Activated CD8-positive, alpha-beta T cell treated with anti-CD3 and anti-CD28 coated beads for 36 hours (primary cell): ENCODE data around the gene MKS1. TPM values are rescaled to one million over a fixed set of nuclear protein-coding genes. Genes with fewer than 3 reads are reported as not detected.

Experiments used
- ATAC-seq: fragments of 200-7000 bp; cut with Tn5 transposase; one replicate; pipeline ENCODE4 v1.10.0; 2021; ENCODE audit warnings: mild to moderate bottlenecking, moderate library complexity
- CTCF ChIA-PET: fragments of 350-600 bp; sonication (Branson Sonifier 250); formaldehyde crosslinking; loops from one replicate; lab custom pipeline; 2021; ENCODE audit warnings: antibody characterized with exemption; lab: Charles Lee
- POLR2A ChIA-PET: fragments of 350-600 bp; sonication (Branson Sonifier 250); formaldehyde crosslinking; loops from one replicate; lab custom pipeline; 2021; ENCODE audit warnings: antibody characterized with exemption; lab: Charles Lee
- DNase-seq: peaks from one replicate; pipeline ENCODE4 v3.0.0-alpha.2; 2020
- H3K27ac Mint-ChIP-seq: one replicate; pipeline ENCODE4 v1.8.0; 2021; ENCODE audit warnings: mild to moderate bottlenecking, mixed read lengths
- H3K27me3 Mint-ChIP-seq: one replicate; pipeline ENCODE4 v1.8.0; 2021; ENCODE audit warnings: mixed read lengths
- H3K36me3 Mint-ChIP-seq: one replicate; pipeline ENCODE4 v1.8.0; 2021; ENCODE audit warnings: low read depth, mixed read lengths
- H3K4me1 Mint-ChIP-seq: one replicate; pipeline ENCODE4 v1.8.0; 2021; ENCODE audit warnings: low read depth, mixed read lengths
- H3K4me3 Mint-ChIP-seq: one replicate; pipeline ENCODE4 v1.8.0; 2021; ENCODE audit warnings: mild to moderate bottlenecking, moderate library complexity, mixed read lengths
- H3K9me3 Mint-ChIP-seq: one replicate; pipeline ENCODE4 v1.8.0; 2021; ENCODE audit warnings: mixed read lengths
- intact Hi-C: fragments of 100-400 bp; cut with micrococcal nuclease; formaldehyde crosslinking; loops from one replicate; pipeline ENCODE4 v1.10.0; 2022
- total RNA-seq, 2 experiments: library from RNA; stranded (reverse); gene quantifications; one replicate each; pipeline ENCODE4 v1.2.3, GENCODE V29; 2021
- TF ChIP-seq, protein P1 (sequence below): fragments of 200-600 bp; IDR thresholded peaks from one replicate; pipeline ENCODE4 v1.8.0; 2022; ENCODE audit warnings: antibody characterized with exemption, mild to moderate bottlenecking

Gene MKS1
- total RNA-seq, 2 experiments from 2014 or later, result 20.7 to 24.8 TPM

DNA sequence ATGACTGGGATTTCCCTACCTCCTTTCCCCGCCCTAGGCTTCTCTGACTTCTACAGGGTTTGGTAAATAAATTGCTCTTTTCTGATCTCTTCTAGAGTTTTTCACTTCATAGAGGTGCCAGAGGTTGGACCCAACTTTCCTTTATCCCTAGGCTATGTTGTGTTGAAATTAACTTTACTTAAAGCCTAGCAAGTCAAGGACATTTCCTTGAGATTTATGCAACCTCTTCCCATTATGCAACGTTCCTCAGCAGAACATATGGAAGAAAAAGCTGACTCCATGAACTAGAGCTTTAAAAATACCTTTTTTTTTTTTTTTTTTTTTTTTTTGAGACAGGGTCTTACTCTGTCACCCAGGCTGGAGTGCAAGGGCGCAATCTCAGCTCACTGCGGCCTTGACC, 46.2 kb upstream of the MKS1 start:
- Mint-ChIP-seq H3K4me1 (no peaks in the 10 kb centered on the region), H3K36me3 (no peaks in the 10 kb centered on the region), H3K27ac (no peak overlapping the region), H3K4me3 (no peak overlapping the region), H3K27me3 (peaks cover 36% of the 10 kb centered on the region), H3K9me3 (no peaks in the 10 kb centered on the region)
- ChIA-PET POLR2A (no interaction called here), CTCF (interaction anchor here (0.5 to 0.9 kb wide), 2 partner anchors 16 to 39 kb away, joined by 3 read pairs; no protein-coding TSS in a partner anchor)
- TF ChIP-seq, protein P1, sequence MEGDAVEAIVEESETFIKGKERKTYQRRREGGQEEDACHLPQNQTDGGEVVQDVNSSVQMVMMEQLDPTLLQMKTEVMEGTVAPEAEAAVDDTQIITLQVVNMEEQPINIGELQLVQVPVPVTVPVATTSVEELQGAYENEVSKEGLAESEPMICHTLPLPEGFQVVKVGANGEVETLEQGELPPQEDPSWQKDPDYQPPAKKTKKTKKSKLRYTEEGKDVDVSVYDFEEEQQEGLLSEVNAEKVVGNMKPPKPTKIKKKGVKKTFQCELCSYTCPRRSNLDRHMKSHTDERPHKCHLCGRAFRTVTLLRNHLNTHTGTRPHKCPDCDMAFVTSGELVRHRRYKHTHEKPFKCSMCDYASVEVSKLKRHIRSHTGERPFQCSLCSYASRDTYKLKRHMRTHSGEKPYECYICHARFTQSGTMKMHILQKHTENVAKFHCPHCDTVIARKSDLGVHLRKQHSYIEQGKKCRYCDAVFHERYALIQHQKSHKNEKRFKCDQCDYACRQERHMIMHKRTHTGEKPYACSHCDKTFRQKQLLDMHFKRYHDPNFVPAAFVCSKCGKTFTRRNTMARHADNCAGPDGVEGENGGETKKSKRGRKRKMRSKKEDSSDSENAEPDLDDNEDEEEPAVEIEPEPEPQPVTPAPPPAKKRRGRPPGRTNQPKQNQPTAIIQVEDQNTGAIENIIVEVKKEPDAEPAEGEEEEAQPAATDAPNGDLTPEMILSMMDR, result no peak
- intact Hi-C loops, result no loop called here
- no peak for DNase-seq
- ATAC-seq, result no peak

GRCh38 chr17:58264407-58265103, 45.5 kb upstream of the MKS1 start:
- Mint-ChIP-seq H3K27ac (no peak overlapping the region), H3K4me1 (no peaks in the 10 kb centered on the region), H3K36me3 (no peaks in the 10 kb centered on the region), H3K4me3 (no peak overlapping the region), H3K27me3 (peaks cover 38% of the 10 kb centered on the region), H3K9me3 (no peaks in the 10 kb centered on the region)
- ChIA-PET POLR2A (no interaction called here), CTCF (no interaction called here)
- TF ChIP-seq, protein P1, result no peak
- ATAC-seq (no peak), DNase-seq (no peak)
- intact Hi-C loops, result no loop called here

- no peaks in the 10 kb centered on the region for H3K4me1 Mint-ChIP-seq
- DNase-seq (no peak), ATAC-seq (no peak)
- H3K27me3 Mint-ChIP-seq, result peaks cover 39% of the 10 kb centered on the region
- H3K4me3 Mint-ChIP-seq, result no peak overlapping the region
- no peaks in the 10 kb centered on the region for H3K36me3 Mint-ChIP-seq
- POLR2A ChIA-PET, result interaction anchor here (0.6 kb wide), 1 partner anchor 35 kb away, joined by 3 read pairs; no protein-coding TSS in a partner anchor
- intact Hi-C loops, result no loop called here
- TF ChIP-seq, protein P1, result no peak
- CTCF ChIA-PET, result interaction anchor here (2.5 kb wide), 1 partner anchor 13 kb away, joined by 8 read pairs; no protein-coding TSS in a partner anchor
- no peak overlapping the region for H3K27ac Mint-ChIP-seq
- H3K9me3 Mint-ChIP-seq, result no peaks in the 10 kb centered on the region
These were observed 44.7 kb upstream of the MKS1 start for GRCh38 chr17:58263773-58264172.

DNA sequence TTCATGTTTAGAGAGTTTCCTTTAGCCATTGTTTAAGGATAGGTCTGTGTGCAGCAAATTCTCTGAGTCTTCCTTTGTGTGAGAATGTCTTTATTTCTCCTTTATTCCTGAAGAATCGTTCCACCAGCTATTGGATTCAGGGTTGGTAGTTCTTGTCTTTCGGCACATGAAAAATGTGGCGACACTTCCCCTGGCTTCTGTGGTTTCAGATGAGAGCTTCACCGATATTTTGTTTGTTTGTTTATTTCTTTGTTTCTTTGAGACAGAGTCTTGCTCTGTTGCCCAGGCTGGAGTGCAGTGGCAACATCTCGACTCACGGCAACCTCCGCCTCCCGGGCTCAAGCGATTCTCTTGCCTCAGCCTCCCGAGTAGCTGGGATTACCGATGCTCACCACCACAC, 43.1 kb upstream of the MKS1 start:
- H3K36me3 Mint-ChIP-seq, result no peaks in the 10 kb centered on the region
- DNase-seq (no peak), ATAC-seq (no peak)
- H3K4me3 Mint-ChIP-seq, result no peak overlapping the region
- intact Hi-C loops, result no loop called here
- H3K4me1 Mint-ChIP-seq, result no peaks in the 10 kb centered on the region
- no peaks in the 10 kb centered on the region for H3K9me3 Mint-ChIP-seq
- TF ChIP-seq, protein P1, result no peak
- H3K27ac Mint-ChIP-seq, result no peak overlapping the region
- POLR2A ChIA-PET, result no interaction called here
- peaks cover 42% of the 10 kb centered on the region for H3K27me3 Mint-ChIP-seq
- CTCF ChIA-PET, result interaction anchor here (2.5 kb wide), 1 partner anchor 12 kb away, joined by 8 read pairs; no protein-coding TSS in a partner anchor

DNA sequence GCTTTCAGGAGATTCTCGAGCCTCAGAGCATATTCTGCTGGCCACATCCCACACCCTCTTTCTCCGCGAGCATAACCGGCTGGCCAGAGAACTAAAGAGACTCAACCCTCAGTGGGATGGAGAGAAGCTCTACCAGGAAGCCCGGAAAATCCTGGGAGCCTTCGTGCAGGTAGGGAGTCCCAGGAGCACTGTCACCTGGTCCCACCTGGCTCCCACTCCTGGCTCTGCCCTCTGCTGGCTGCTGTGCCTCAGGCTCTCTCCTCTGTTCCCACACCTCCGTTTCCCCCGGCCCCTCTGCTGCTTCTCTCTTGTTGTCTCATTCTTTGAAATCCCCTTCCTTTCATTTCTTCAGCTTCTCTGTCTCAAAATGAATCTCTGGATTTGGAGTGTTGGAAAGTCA, 35.7 kb upstream of the MKS1 start:
- Mint-ChIP-seq H3K4me1 (peaks cover 2% of the 10 kb centered on the region), H3K27ac (no peak overlapping the region), H3K4me3 (no peak overlapping the region), H3K27me3 (peaks cover 16% of the 10 kb centered on the region), H3K36me3 (no peaks in the 10 kb centered on the region), H3K9me3 (no peaks in the 10 kb centered on the region)
- ChIA-PET CTCF (interaction anchor here (0.9 to 1.2 kb wide), 2 partner anchors 56 to 162 kb away, joined by 3 read pairs; partner anchors contain the start of gene RNF43), POLR2A (interaction anchor here (1.1 kb wide), 1 partner anchor 16 kb away, joined by 3 read pairs; no protein-coding TSS in a partner anchor)
- intact Hi-C loops, result no loop called here
- DNase-seq (no peak), ATAC-seq (no peak)
- TF ChIP-seq, protein P1, result no peak
